Fibroblast of lung (primary cell): ENCODE data around the gene SMIM38. TPM values are rescaled to one million over a fixed set of nuclear protein-coding genes. Genes with fewer than 3 reads are reported as not detected.

Source experiments
- DNase-seq, 2 donors: peaks; one replicate each; pipeline versions ENCODE4 v3.0.0 to v3.0.0-alpha.2; 2010; ENCODE audit warnings: low read depth in 2 of 2
- H2AFZ ChIP-seq: 2 replicates; pipeline ENCODE4 v1.5.1; 2012; ENCODE audit warnings: low read length, control low read depth, inconsistent platforms
- H3K27ac ChIP-seq: 2 replicates; pipeline ENCODE4 v1.5.1; 2011; ENCODE audit warnings: low read length, control low read depth; ENCODE audit not compliant: insufficient read depth
- H3K27me3 ChIP-seq: 2 replicates; pipeline ENCODE4 v1.5.1; 2011; ENCODE audit warnings: mild to moderate bottlenecking, low read length; ENCODE audit not compliant: control insufficient read depth, insufficient read depth
- H3K36me3 ChIP-seq: 2 replicates; pipeline ENCODE4 v1.5.1; 2011; ENCODE audit warnings: low read length; ENCODE audit not compliant: control insufficient read depth, insufficient read depth
- H3K4me1 ChIP-seq: 2 replicates; pipeline ENCODE4 v1.5.1; 2011; ENCODE audit warnings: low read length; ENCODE audit not compliant: control insufficient read depth, insufficient read depth; ENCODE audit errors: extremely low read depth
- H3K4me2 ChIP-seq: 2 replicates; pipeline ENCODE4 v1.5.1; 2011; ENCODE audit warnings: low read length, control low read depth; ENCODE audit not compliant: insufficient read depth; ENCODE audit errors: extremely low read depth
- H3K4me3 ChIP-seq, 4 experiments: fragments of 200-600 bp in 1 of 4; sonication (generic) in 1 of 4; replicated peaks in 1 of 4; 2 replicates each; pipeline ENCODE4 v1.5.1; 2011 to 2016; ENCODE audit warnings: low read length in 4 of 4, low read depth in 3 of 4, mild to moderate bottlenecking in 3 of 4, control low read depth in 2 of 4, inconsistent platforms in 1 of 4, mixed read lengths in 1 of 4; ENCODE audit not compliant: insufficient read depth in 1 of 4; ENCODE audit errors: control extremely low read depth in 1 of 4
- H3K79me2 ChIP-seq: 2 replicates; pipeline ENCODE4 v1.5.1; 2012; ENCODE audit warnings: mild to moderate bottlenecking, low read length, inconsistent platforms; ENCODE audit not compliant: control insufficient read depth, insufficient read depth
- H3K9ac ChIP-seq: 2 replicates; pipeline ENCODE4 v1.5.1; 2011; ENCODE audit warnings: mild to moderate bottlenecking, low read length, control low read depth; ENCODE audit not compliant: insufficient read depth
- H3K9me3 ChIP-seq: 2 replicates; pipeline ENCODE4 v1.5.1; 2012; ENCODE audit warnings: low read depth, low read length; ENCODE audit not compliant: control insufficient read depth, insufficient read depth
- H4K20me1 ChIP-seq: 2 replicates; pipeline ENCODE4 v1.5.1; 2011; ENCODE audit warnings: low read length; ENCODE audit not compliant: control insufficient read depth, insufficient read depth; ENCODE audit errors: extremely low read depth
- CTCF ChIP-seq, 2 donors: IDR thresholded peaks in 1 of 2; conservative IDR thresholded peaks in 1 of 2; 1 replicate in 1 of 2; 2 replicates in 1 of 2; pipeline ENCODE4 v1.5.1; 2011 to 2012; ENCODE audit warnings: low read length in 2 of 2, control low read depth in 1 of 2, inconsistent platforms in 1 of 2, low read depth in 1 of 2, mild to moderate bottlenecking in 1 of 2
- EZH2 ChIP-seq: IDR thresholded peaks from 2 replicates; pipeline ENCODE4 v1.5.1; 2012; ENCODE audit warnings: low read length, control low read depth, mild to moderate bottlenecking; ENCODE audit errors: missing control alignments
- polyA plus RNA-seq, 2 donors: library from polyadenylated mRNA; depleted of rRNA in 1 of 2; stranded (reverse) in 1 of 2; unstranded in 1 of 2; fragments of >200 nt; gene quantifications; 2 replicates each; pipeline ENCODE4 v1.2.1, GENCODE V29; 2011 to 2012; ENCODE audit warnings: missing spikeins in 1 of 2
- total RNA-seq: library from RNA; depleted of rRNA; stranded (reverse); fragments of >200 nt; gene quantifications from 2 replicates; pipeline ENCODE4 v1.2.1, GENCODE V29; 2014

The SMIM38 gene
- total and polyA plus RNA-seq, 2 donors (not counting 1 experiment from before 2014, with no cell fraction given) = 0.06 to 0.33 TPM

GRCh38 chr11:69110451-69110850 lies 45.3 kb upstream of the SMIM38 start:
- Histone ChIP-seq H3K79me2 (no peaks in the 10 kb centered on the region), H3K9ac (no peak overlapping the region), H3K4me2 (no peak overlapping the region), H4K20me1 (no peaks in the 10 kb centered on the region), H3K36me3 (no peaks in the 10 kb centered on the region), H3K4me1 (no peaks in the 10 kb centered on the region), H3K9me3 (no peaks in the 10 kb centered on the region), H3K27me3 (no peaks in the 10 kb centered on the region), H3K4me3 (no peak overlapping the region), H3K27ac (no peak overlapping the region), H2AFZ (no peak overlapping the region)
- TF ChIP-seq EZH2 (no peak), CTCF (conservative IDR thresholded peaks at IDR 0.05 in 1 of 2, IDR thresholded peaks at IDR 0.05 in 1 of 2; ENCODE audit: low read depth in 1 of 2, low read length in 2 of 2) (no peak)
- DNase-seq = no peak

GRCh38 chr11:69111624-69112542 lies 43.9 kb upstream of the SMIM38 start:
- H3K27ac ChIP-seq = no peak overlapping the region
- no peak overlapping the region for H3K4me2 ChIP-seq
- H3K4me3 ChIP-seq = no peak overlapping the region
- no peaks in the 10 kb centered on the region for H3K79me2 ChIP-seq
- H3K9ac ChIP-seq = no peak overlapping the region
- no peaks in the 10 kb centered on the region for H3K9me3 ChIP-seq
- H3K36me3 ChIP-seq = no peaks in the 10 kb centered on the region
- TF ChIP-seq EZH2 = no peak
- no peak for TF ChIP-seq CTCF (conservative IDR thresholded peaks at IDR 0.05 in 1 of 2, IDR thresholded peaks at IDR 0.05 in 1 of 2; ENCODE audit: low read depth in 1 of 2, low read length in 2 of 2)
- H4K20me1 ChIP-seq = no peaks in the 10 kb centered on the region
- no peak for DNase-seq
- H2AFZ ChIP-seq = no peak overlapping the region
- H3K4me1 ChIP-seq = no peaks in the 10 kb centered on the region
- no peaks in the 10 kb centered on the region for H3K27me3 ChIP-seq

DNA sequence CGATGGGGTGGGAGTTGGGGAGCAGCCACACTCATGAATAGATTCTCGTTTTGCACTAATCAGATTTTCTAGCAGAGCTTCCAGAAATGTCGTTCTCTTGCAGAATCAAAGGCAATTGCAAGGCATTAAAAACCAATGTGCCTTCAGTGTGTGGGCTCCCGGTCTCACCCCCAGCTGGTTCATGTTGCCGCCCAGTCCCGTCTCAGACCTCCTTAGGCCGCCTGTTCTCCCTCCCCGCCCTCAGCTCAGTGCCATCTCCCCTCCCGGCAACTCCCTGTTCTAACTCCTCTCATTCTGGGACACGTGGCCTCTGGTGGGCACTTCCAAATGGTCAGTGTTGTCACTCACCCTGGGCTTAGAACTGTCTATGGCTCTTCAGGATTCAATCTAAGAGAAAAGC lies 42.5 kb upstream of the SMIM38 start:
- no peaks in the 10 kb centered on the region for H3K4me1 ChIP-seq
- H3K27ac ChIP-seq = no peak overlapping the region
- no peaks in the 10 kb centered on the region for H3K27me3 ChIP-seq
- no peaks in the 10 kb centered on the region for H3K36me3 ChIP-seq
- no peaks in the 10 kb centered on the region for H3K9me3 ChIP-seq
- H3K4me2 ChIP-seq = no peak overlapping the region
- H2AFZ ChIP-seq = no peak overlapping the region
- H3K9ac ChIP-seq = no peak overlapping the region
- H3K4me3 ChIP-seq = no peak overlapping the region
- no peak for DNase-seq
- H3K79me2 ChIP-seq = no peaks in the 10 kb centered on the region
- no peak for TF ChIP-seq EZH2
- no peak for TF ChIP-seq CTCF (conservative IDR thresholded peaks at IDR 0.05 in 1 of 2, IDR thresholded peaks at IDR 0.05 in 1 of 2; ENCODE audit: low read depth in 1 of 2, low read length in 2 of 2)
- no peaks in the 10 kb centered on the region for H4K20me1 ChIP-seq
